ENCODE data around the gene GRIN2B.

GRIN2B gene

GRCh38 chr12:13964666-13965065 lies 16.7 kb downstream of the GRIN2B start:
- TF ChIP-seq CTCF (IDR thresholded peaks at IDR 0.05; ENCODE audit: borderline replicate concordance, control extremely low read depth, extremely low read depth, insufficient read depth, missing control alignments), result no peak
- in situ Hi-C loops (cut with MboI; ENCODE audit: low sequenced_read_pairs, unreplicated experiment), result loop anchor here (10.0 kb wide), 1 partner anchor 200 kb away; no protein-coding TSS in a partner anchor
- DNase-seq (ENCODE audit: low spot score), result no peak

DNA sequence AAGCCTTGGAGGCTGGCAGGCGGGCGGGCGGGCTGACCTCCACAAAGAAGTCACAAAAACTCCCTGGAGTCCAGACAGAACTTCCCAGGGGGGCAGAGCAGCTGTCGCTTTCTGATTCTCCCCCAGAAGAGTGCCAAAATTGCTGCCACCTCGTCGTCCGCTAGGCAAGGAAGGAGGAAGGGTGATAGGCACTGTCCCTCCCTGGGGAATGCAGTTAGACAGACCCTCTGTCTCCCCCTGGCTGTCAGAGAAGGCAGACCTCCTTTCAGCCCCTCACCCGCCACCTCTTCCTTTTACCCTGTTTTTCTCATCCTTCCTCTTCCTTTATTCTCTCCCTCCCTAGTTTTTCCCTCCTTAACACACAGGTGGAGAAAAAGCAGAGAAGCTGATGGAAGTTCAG lies 18.7 kb downstream of the GRIN2B start:
- no peak for DNase-seq (ENCODE audit: low spot score)
- TF ChIP-seq CTCF (IDR thresholded peaks at IDR 0.05; ENCODE audit: borderline replicate concordance, control extremely low read depth, extremely low read depth, insufficient read depth, missing control alignments), result peak; percentile 22
- in situ Hi-C loops (cut with MboI; ENCODE audit: low sequenced_read_pairs, unreplicated experiment), result loop anchor here (10.0 kb wide), 1 partner anchor 202 kb away; no protein-coding TSS in a partner anchor

DNA sequence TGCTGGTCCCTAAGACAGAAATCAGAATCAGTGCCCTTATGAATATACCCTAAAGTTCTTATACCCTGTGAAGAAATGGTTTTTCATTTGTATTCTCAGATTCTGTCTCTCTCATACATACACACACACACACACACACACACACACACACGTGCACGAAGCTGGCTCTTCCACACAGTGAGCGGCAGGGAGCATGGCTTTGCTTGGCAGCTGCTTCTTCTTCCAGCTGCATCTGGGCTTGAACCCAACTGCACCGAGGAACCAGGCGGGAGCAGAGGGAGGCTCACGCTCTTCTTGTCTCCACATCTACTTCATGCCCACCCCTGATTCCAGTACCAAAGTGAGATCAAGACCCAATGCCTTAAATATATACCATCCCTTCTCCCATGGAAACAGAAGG lies 19.4 kb downstream of the GRIN2B start:
- no peak for TF ChIP-seq CTCF (IDR thresholded peaks at IDR 0.05; ENCODE audit: borderline replicate concordance, control extremely low read depth, extremely low read depth, insufficient read depth, missing control alignments)
- in situ Hi-C loops (cut with MboI; ENCODE audit: low sequenced_read_pairs, unreplicated experiment), result loop anchor here (10.0 kb wide), 1 partner anchor 203 kb away; no protein-coding TSS in a partner anchor
- DNase-seq (ENCODE audit: low spot score), result no peak

- in situ Hi-C loops (cut with MboI; ENCODE audit: low sequenced_read_pairs, unreplicated experiment), result no loop called here
- no peak for DNase-seq (ENCODE audit: low spot score)
- no peak for TF ChIP-seq CTCF (IDR thresholded peaks at IDR 0.05; ENCODE audit: borderline replicate concordance, control extremely low read depth, extremely low read depth, insufficient read depth, missing control alignments)
These were observed 22.2 kb downstream of the GRIN2B start for GRCh38 chr12:13959131-13959723.

- no peak for DNase-seq (ENCODE audit: low spot score)
- in situ Hi-C loops (cut with MboI; ENCODE audit: low sequenced_read_pairs, unreplicated experiment), result no loop called here
- no peak for TF ChIP-seq CTCF (IDR thresholded peaks at IDR 0.05; ENCODE audit: borderline replicate concordance, control extremely low read depth, extremely low read depth, insufficient read depth, missing control alignments)
These were observed 23.8 kb downstream of the GRIN2B start for GRCh38 chr12:13957576-13957975.

GRCh38 chr12:13956060-13956590 lies 25.3 kb downstream of the GRIN2B start:
- no peak for DNase-seq (ENCODE audit: low spot score)
- no peak for TF ChIP-seq CTCF (IDR thresholded peaks at IDR 0.05; ENCODE audit: borderline replicate concordance, control extremely low read depth, extremely low read depth, insufficient read depth, missing control alignments)
- in situ Hi-C loops (cut with MboI; ENCODE audit: low sequenced_read_pairs, unreplicated experiment), result no loop called here
